IMR-90 (cell line): ENCODE data around the gene RNU2-1. TPM values are rescaled to one million over a fixed set of nuclear protein-coding genes. Genes with fewer than 3 reads are reported as not detected.

Source experiments
- ATAC-seq: fragments of 200-7000 bp; cut with Tn5 transposase; 2 replicates; pipeline ENCODE4 v1.9.1; 2020; ENCODE audit warnings: low read depth, mild to moderate bottlenecking, moderate library complexity
- BruUV-seq: library from RNA; stranded (reverse); fragments of 400-500 nt; replicated peaks from 2 replicates; lab custom pipeline; 2021; lab: Mats Ljungman, UMichigan
- CTCF ChIA-PET: fragments of 300-600 bp; formaldehyde crosslinking; extraction: SDS; loops from one replicate; lab custom pipeline; 2021; ENCODE audit warnings: antibody characterized with exemption; lab: Yijun Ruan, JAX
- POLR2A ChIA-PET: fragments of 300-600 bp; sonication (Branson Sonifier 250); formaldehyde crosslinking; loops from one replicate; lab custom pipeline; 2022; ENCODE audit warnings: antibody characterized with exemption; ENCODE audit not compliant: unreplicated experiment; lab: Charles Lee
- DNase-seq: peaks from one replicate; pipeline ENCODE4 v3.0.0; 2013
- H2AFZ ChIP-seq: replicated peaks from 2 replicates; pipeline ENCODE3; 2013; ENCODE audit warnings: low read length, mild to moderate bottlenecking; ENCODE audit not compliant: poor library complexity
- H2AK5ac ChIP-seq: 2 replicates; pipeline ENCODE4 v1.6.1; 2013; ENCODE audit warnings: low read depth, low read length, inconsistent platforms
- H2AK9ac ChIP-seq: replicated peaks from 2 replicates; pipeline ENCODE3; 2013; ENCODE audit warnings: mild to moderate bottlenecking, low read depth, low read length, moderate library complexity; ENCODE audit not compliant: poor library complexity
- H2BK120ac ChIP-seq: 2 replicates; pipeline ENCODE4 v1.6.1; 2013; ENCODE audit warnings: low read depth, low read length, inconsistent platforms
- H2BK15ac ChIP-seq: 3 replicates; pipeline ENCODE4 v1.6.1; 2013; ENCODE audit warnings: low read depth, low read length, inconsistent platforms
- H2BK20ac ChIP-seq: 2 replicates; pipeline ENCODE4 v1.6.1; 2013; ENCODE audit warnings: low read depth, mild to moderate bottlenecking, inconsistent platforms, low read length, moderate library complexity
- H2BK5ac ChIP-seq: 2 replicates; pipeline ENCODE4 v1.6.1; 2013; ENCODE audit warnings: mild to moderate bottlenecking, low read depth, low read length, inconsistent platforms; ENCODE audit not compliant: poor library complexity, severe bottlenecking
- H3K14ac ChIP-seq: replicated peaks from 2 replicates; pipeline ENCODE4 v1.6.1; 2013; ENCODE audit warnings: low read depth, low read length, inconsistent platforms
- H3K18ac ChIP-seq: 2 replicates; pipeline ENCODE4 v1.6.1; 2013; ENCODE audit warnings: low read depth, low read length, control low read depth
- H3K23ac ChIP-seq: 2 replicates; pipeline ENCODE4 v1.6.1; 2013; ENCODE audit warnings: low read depth, low read length, inconsistent platforms
- H3K27ac ChIP-seq: 2 replicates; pipeline ENCODE4 v1.5.1; 2013; ENCODE audit warnings: mild to moderate bottlenecking, control low read depth, low read length; ENCODE audit not compliant: insufficient read depth
- H3K27me3 ChIP-seq: 2 replicates; pipeline ENCODE4 v1.6.1; 2013; ENCODE audit warnings: low read length; ENCODE audit not compliant: control insufficient read depth, insufficient read depth
- H3K36me3 ChIP-seq: 2 replicates; pipeline ENCODE4 v1.6.1; 2013; ENCODE audit warnings: low read length, mixed read lengths; ENCODE audit not compliant: control insufficient read depth, insufficient read depth
- H3K4ac ChIP-seq: 2 replicates; pipeline ENCODE4 v1.6.1; 2013; ENCODE audit warnings: low read depth, low read length, inconsistent platforms
- H3K4me1 ChIP-seq: 2 replicates; pipeline ENCODE4 v1.6.1; 2013; ENCODE audit warnings: low read length, mixed read lengths; ENCODE audit not compliant: control insufficient read depth, insufficient read depth
- H3K4me2 ChIP-seq: 2 replicates; pipeline ENCODE4 v1.6.1; 2013; ENCODE audit warnings: low read depth, mild to moderate bottlenecking, control low read depth, low read length, moderate library complexity
- H3K4me3 ChIP-seq: 2 replicates; pipeline ENCODE4 v1.5.1; 2013; ENCODE audit warnings: low read depth, mild to moderate bottlenecking, control low read depth, low read length, moderate library complexity; ENCODE audit not compliant: insufficient read depth
- H3K56ac ChIP-seq: 2 replicates; pipeline ENCODE4 v1.6.1; 2013; ENCODE audit warnings: low read length, inconsistent platforms; ENCODE audit not compliant: insufficient read depth; ENCODE audit errors: extremely low read depth
- H3K79me1 ChIP-seq, 2 experiments: 2 replicates each; pipeline ENCODE4 v1.6.1; 2013; ENCODE audit warnings: low read length in 2 of 2, inconsistent platforms in 1 of 2, low read depth in 1 of 2
- H3K9ac ChIP-seq: 2 replicates; pipeline ENCODE4 v1.6.1; 2013; ENCODE audit warnings: low read depth, low read length, control low read depth
- H3K9me1 ChIP-seq: 2 replicates; pipeline ENCODE4 v1.6.1; 2013; ENCODE audit warnings: low read length, inconsistent platforms; ENCODE audit not compliant: insufficient read depth
- H3K9me3 ChIP-seq: 2 replicates; pipeline ENCODE4 v1.6.1; 2013; ENCODE audit warnings: low read length; ENCODE audit not compliant: control insufficient read depth, insufficient read depth
- H4K20me1 ChIP-seq: 2 replicates; pipeline ENCODE4 v1.6.1; 2013; ENCODE audit warnings: low read length, inconsistent platforms; ENCODE audit not compliant: insufficient read depth
- H4K5ac ChIP-seq: 2 replicates; pipeline ENCODE4 v1.6.1; 2013; ENCODE audit warnings: mild to moderate bottlenecking, low read depth, low read length, control low read depth
- H4K8ac ChIP-seq, 2 experiments: 2 replicates each; pipeline ENCODE4 v1.6.1; 2013; ENCODE audit warnings: low read depth in 2 of 2, low read length in 2 of 2, control low read depth in 1 of 2, inconsistent platforms in 1 of 2
- H4K91ac ChIP-seq: 2 replicates; pipeline ENCODE4 v1.6.1; 2013; ENCODE audit warnings: low read depth, low read length, inconsistent platforms; ENCODE audit not compliant: insufficient read depth
- BHLHE40 ChIP-seq: fragments of 150-350 bp; IDR thresholded peaks from 2 replicates; pipeline ENCODE4 v1.6.1; 2016; ENCODE audit warnings: mild to moderate bottlenecking, low read depth, low read length
- CEBPB ChIP-seq: IDR thresholded peaks from 2 replicates; pipeline ENCODE4 v1.6.1; 2012; ENCODE audit warnings: low read depth, low read length, improper control_type of control experiment
- FOS ChIP-seq: fragments of 150-350 bp; IDR thresholded peaks from 2 replicates; pipeline ENCODE4 v1.6.1; 2016; ENCODE audit warnings: low read depth, low read length
- MAFK ChIP-seq: IDR thresholded peaks from 2 replicates; pipeline ENCODE4 v1.6.1; 2012; ENCODE audit warnings: low read depth, low read length, improper control_type of control experiment
- MAZ ChIP-seq: IDR thresholded peaks from 2 replicates; pipeline ENCODE4 v1.6.1; 2012; ENCODE audit warnings: low read depth, mild to moderate bottlenecking, low read length, improper control_type of control experiment, moderate library complexity, borderline replicate concordance
- MXI1 ChIP-seq: IDR thresholded peaks from 2 replicates; pipeline ENCODE4 v1.6.1; 2012; ENCODE audit warnings: low read depth, mild to moderate bottlenecking, low read length, moderate library complexity, borderline replicate concordance
- NFE2L2 ChIP-seq: fragments of 150-350 bp; IDR thresholded peaks from 2 replicates; pipeline ENCODE4 v1.6.1; 2016; ENCODE audit warnings: low read depth, mild to moderate bottlenecking, low read length
- RAD21 ChIP-seq: IDR thresholded peaks from 2 replicates; pipeline ENCODE4 v1.6.1; 2012; ENCODE audit warnings: low read length, improper control_type of control experiment
- RCOR1 ChIP-seq: IDR thresholded peaks from 2 replicates; pipeline ENCODE4 v1.6.1; 2012; ENCODE audit warnings: mild to moderate bottlenecking, low read length, improper control_type of control experiment; ENCODE audit not compliant: insufficient replicate concordance
- SMC3 ChIP-seq: fragments of 150-350 bp; IDR thresholded peaks from 2 replicates; pipeline ENCODE4 v1.6.1; 2016; ENCODE audit warnings: low read depth, mild to moderate bottlenecking, antibody characterized with exemption, low read length, moderate library complexity
- WGBS, 2 experiments: methylation state at CpG; one replicate each; pipeline versions ENCODE4 v1.1.5 to v1.1.7; 2013; ENCODE audit warnings: missing lambda C conversion rate in 2 of 2; ENCODE audit not compliant: insufficient read length in 1 of 2; ENCODE audit errors: extremely low coverage in 2 of 2; 5-methylcytosine and 5-hydroxymethylcytosine counted together
- dilution Hi-C: fragments of 300-500 bp; cut with HindIII; formaldehyde crosslinking; loops from one replicate; pipeline ENCODE4 v1.14.3; 2018; ENCODE audit warnings: low sequenced_read_pairs; ENCODE audit not compliant: unreplicated experiment
- in situ Hi-C: fragments of 300-500 bp; cut with MboI; formaldehyde crosslinking; loops from 3 replicates; pipeline ENCODE4 v1.14.3; 2019; ENCODE audit warnings: low sequenced_read_pairs, inconsistent platforms, mixed read lengths
- intact Hi-C: fragments of 100-400 bp; cut with micrococcal nuclease; formaldehyde crosslinking; loops from 2 replicates; pipeline ENCODE4 v1.10.0; 2022
- polyA plus RNA-seq, 3 experiments: library from polyadenylated mRNA; depleted of rRNA; stranded (reverse); fragments of >200 nt; gene quantifications; 2 replicates each; pipeline ENCODE4 v1.2.3, GENCODE V29; 2012; ENCODE audit warnings: low replicate concordance in 1 of 3
- total RNA-seq: library from RNA; depleted of rRNA; stranded (reverse); fragments of >200 nt; gene quantifications from 2 replicates; pipeline ENCODE4 v1.2.3, GENCODE V29; 2012
- TF ChIP-seq, protein P1 (sequence below): fragments of 150-350 bp; IDR thresholded peaks from 2 replicates; pipeline ENCODE4 v1.6.1; 2016; ENCODE audit warnings: low read depth, mild to moderate bottlenecking, low read length, moderate library complexity, borderline replicate concordance
- TF ChIP-seq, protein P2 (sequence below): conservative IDR thresholded peaks from 2 replicates; pipeline ENCODE4 v1.5.1; 2012; ENCODE audit warnings: mild to moderate bottlenecking, low read depth, low read length, improper control_type of control experiment
- TF ChIP-seq, protein P3 (sequence below): fragments of 150-350 bp; IDR thresholded peaks from 2 replicates; pipeline ENCODE4 v1.6.1; 2017; ENCODE audit warnings: mild to moderate bottlenecking, antibody characterized with exemption, low read length, low read depth

Gene RNU2-1
- total and polyA plus RNA-seq, 2 of the 4 experiments (the other 2 are of a cell fraction): not detected

DNA sequence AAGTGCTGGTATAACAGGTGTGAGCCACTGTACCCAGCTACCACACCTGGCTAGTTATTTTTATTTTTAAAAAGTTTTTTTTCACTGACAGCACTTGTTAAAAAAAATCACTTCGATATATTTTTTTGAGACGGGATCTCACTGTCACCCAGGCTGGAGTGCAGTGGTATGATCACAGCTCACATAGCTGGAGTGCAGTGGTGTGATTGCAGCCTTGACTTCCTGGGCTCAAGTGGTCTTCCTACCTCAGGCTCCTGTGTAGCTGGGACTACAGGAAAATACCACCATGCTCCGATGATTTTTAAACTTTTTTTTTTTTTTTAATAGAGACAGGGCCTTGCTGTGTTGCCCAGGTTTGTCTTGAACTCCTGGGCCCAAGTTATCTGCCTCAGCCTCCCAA is 49.9 kb downstream of the RNU2-1 start:
- Histone ChIP-seq H3K4ac (no peak overlapping the region), H3K23ac (no peak overlapping the region), H3K9me1 (no peaks in the 10 kb centered on the region; the same call in 1 of the 2 replicates), H2AK5ac (no peak overlapping the region), H3K27me3 (no peaks in the 10 kb centered on the region), H3K36me3 (peaks cover 40% of the 10 kb centered on the region), H2BK15ac (no peak overlapping the region), H3K27ac (no peak overlapping the region), H4K8ac (no peak overlapping the region), H2AFZ (no peak overlapping the region), H3K4me3 (no peak overlapping the region), H3K9ac (no peak overlapping the region), H2BK5ac (no peak overlapping the region), H3K4me2 (no peak overlapping the region), H3K14ac (no peak overlapping the region), H4K20me1 (no peaks in the 10 kb centered on the region), H3K18ac (no peak overlapping the region), H4K91ac (no peak overlapping the region), H3K4me1 (no peaks in the 10 kb centered on the region), H4K5ac (no peak overlapping the region), H3K56ac (no peak overlapping the region), H3K79me1 (peaks cover 6 to 23% of the 10 kb centered on the region in 2 experiments), H2AK9ac (no peak overlapping the region), H3K9me3 (no peaks in the 10 kb centered on the region), H2BK20ac (no peak overlapping the region), H2BK120ac (no peak overlapping the region)
- CTCF ChIA-PET: interaction anchor here (0.6 kb wide), 1 partner anchor 182 kb away, joined by 4 read pairs; no protein-coding TSS in a partner anchor
- no peak for TF ChIP-seq RAD21
- TF ChIP-seq CEBPB: no peak
- TF ChIP-seq SMC3: no peak
- TF ChIP-seq, protein P1, sequence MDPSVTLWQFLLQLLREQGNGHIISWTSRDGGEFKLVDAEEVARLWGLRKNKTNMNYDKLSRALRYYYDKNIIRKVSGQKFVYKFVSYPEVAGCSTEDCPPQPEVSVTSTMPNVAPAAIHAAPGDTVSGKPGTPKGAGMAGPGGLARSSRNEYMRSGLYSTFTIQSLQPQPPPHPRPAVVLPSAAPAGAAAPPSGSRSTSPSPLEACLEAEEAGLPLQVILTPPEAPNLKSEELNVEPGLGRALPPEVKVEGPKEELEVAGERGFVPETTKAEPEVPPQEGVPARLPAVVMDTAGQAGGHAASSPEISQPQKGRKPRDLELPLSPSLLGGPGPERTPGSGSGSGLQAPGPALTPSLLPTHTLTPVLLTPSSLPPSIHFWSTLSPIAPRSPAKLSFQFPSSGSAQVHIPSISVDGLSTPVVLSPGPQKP: no peak
- no peak for TF ChIP-seq NFE2L2
- TF ChIP-seq, protein P2, sequence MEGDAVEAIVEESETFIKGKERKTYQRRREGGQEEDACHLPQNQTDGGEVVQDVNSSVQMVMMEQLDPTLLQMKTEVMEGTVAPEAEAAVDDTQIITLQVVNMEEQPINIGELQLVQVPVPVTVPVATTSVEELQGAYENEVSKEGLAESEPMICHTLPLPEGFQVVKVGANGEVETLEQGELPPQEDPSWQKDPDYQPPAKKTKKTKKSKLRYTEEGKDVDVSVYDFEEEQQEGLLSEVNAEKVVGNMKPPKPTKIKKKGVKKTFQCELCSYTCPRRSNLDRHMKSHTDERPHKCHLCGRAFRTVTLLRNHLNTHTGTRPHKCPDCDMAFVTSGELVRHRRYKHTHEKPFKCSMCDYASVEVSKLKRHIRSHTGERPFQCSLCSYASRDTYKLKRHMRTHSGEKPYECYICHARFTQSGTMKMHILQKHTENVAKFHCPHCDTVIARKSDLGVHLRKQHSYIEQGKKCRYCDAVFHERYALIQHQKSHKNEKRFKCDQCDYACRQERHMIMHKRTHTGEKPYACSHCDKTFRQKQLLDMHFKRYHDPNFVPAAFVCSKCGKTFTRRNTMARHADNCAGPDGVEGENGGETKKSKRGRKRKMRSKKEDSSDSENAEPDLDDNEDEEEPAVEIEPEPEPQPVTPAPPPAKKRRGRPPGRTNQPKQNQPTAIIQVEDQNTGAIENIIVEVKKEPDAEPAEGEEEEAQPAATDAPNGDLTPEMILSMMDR: no peak
- no peak for TF ChIP-seq RCOR1
- TF ChIP-seq BHLHE40: no peak
- no peak for TF ChIP-seq FOS
- TF ChIP-seq, protein P3, sequence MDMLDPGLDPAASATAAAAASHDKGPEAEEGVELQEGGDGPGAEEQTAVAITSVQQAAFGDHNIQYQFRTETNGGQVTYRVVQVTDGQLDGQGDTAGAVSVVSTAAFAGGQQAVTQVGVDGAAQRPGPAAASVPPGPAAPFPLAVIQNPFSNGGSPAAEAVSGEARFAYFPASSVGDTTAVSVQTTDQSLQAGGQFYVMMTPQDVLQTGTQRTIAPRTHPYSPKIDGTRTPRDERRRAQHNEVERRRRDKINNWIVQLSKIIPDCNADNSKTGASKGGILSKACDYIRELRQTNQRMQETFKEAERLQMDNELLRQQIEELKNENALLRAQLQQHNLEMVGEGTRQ: no peak
- TF ChIP-seq MAZ: no peak
- no peak for TF ChIP-seq MXI1
- no peak for TF ChIP-seq MAFK
- ATAC-seq (no peak), DNase-seq (no peak)
- dilution Hi-C loops: no loop called here
- BruUV-seq: no TSS peak
- 96% methylated on average over 3 of the region's 3 CpGs; no CpG with 5 or more reads in 1 of the 2 experiments for WGBS, 2 experiments
- POLR2A ChIA-PET: no interaction called here
- in situ Hi-C loops: loop anchor here (25.0 kb wide), 1 partner anchor 303 kb away; the partner anchor contains the start of gene DHX8
- intact Hi-C loops: no loop called here
